Activated CD8-positive, alpha-beta memory T cell treated with anti-CD3 and anti-CD28 coated beads for 48 hours (primary cell): ENCODE measurements around the gene BCAS3.

ENCODE experiments used
- DNase-seq, 3 experiments: peaks; one replicate each; pipeline ENCODE4 v3.0.0-alpha.2; 2020; ENCODE audit warnings: low read depth in 2 of 3, low spot score in 2 of 3

The BCAS3 gene

DNA sequence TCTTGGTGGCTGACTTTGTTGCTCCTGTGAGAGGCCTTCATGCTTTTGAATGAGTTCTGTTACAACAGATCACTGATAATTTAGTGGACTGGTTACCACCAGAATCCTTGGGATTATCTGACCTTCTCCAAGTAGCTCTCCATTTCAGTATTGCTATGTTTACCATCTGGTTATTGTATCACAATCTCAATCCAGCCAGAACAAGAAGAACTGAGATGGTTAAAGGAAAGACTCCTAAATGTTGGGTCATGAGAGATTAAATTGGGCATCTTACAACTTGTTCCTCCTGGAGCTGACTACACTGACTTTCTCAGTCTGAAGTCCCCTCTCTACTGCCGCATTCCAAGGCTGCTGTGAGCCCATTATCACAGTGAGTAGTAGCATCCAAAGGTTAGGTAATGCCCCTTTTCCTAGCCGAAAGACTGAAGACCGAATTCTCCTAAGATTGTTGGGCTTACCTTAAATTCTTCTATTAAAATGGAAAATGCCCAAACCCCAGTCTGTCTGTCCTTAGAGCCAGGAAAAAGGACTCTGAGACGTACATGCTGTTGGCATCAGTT, 540.3 kb downstream of the BCAS3 start:
- DNase-seq = no peak

DNA sequence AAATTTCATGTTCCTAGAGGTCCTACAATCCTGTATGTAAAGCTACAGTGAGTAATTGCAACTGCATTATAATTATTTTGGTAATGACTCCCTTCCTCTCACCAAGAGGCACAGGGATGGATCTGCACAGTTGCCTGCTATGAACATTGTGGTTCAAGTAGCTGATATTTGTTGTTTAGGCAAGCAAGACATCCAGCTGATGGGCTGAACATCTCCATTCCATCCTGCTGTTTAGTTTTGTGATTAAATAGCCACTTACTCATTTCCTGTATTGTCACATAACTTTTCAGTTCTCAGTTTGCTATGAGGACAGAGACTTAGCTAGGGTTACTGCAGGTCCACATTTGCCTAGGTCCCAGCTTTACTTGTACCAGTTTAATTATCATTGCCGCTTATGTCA, 540.8 kb downstream of the BCAS3 start:
- DNase-seq = no peak

DNA sequence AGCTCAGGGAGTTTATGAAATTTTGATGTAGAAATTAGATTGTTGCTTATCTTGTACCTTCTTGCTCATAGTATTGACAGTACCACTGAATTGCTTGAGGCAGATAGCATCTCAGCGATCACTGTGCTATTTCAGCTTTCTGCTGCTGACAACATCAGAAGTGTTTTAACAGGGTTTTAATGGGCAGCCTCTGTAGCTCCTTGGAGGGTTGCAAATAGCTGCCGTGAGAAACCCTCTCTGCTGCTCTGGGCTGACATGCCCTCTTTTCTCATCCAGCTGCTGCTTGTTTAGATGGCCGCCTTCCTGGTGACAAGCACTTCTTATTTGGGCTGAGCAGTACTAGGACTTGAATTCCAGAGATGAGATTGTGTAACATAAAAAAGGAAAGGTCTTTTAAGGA, 541.8 kb downstream of the BCAS3 start:
- DNase-seq = no peak

DNA sequence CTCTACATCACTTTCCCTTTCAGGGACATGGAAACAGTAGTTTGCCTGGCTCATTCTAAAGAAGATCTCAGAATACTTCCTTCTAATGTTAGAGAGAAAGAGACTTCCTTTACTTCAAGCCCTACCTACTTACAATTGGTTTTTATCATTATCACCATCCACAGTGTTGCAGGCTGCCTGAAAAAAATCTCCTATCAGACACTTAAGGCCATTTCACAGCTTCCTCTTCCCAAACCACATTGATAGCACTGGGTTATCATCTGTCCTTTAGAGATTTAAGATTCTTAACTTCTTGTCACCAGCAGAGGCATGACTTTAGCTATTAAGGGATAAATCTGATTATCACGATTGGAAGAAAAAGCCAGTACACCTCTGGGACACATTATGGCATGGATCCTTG, 543.5 kb downstream of the BCAS3 start:
- DNase-seq = no peak

DNA sequence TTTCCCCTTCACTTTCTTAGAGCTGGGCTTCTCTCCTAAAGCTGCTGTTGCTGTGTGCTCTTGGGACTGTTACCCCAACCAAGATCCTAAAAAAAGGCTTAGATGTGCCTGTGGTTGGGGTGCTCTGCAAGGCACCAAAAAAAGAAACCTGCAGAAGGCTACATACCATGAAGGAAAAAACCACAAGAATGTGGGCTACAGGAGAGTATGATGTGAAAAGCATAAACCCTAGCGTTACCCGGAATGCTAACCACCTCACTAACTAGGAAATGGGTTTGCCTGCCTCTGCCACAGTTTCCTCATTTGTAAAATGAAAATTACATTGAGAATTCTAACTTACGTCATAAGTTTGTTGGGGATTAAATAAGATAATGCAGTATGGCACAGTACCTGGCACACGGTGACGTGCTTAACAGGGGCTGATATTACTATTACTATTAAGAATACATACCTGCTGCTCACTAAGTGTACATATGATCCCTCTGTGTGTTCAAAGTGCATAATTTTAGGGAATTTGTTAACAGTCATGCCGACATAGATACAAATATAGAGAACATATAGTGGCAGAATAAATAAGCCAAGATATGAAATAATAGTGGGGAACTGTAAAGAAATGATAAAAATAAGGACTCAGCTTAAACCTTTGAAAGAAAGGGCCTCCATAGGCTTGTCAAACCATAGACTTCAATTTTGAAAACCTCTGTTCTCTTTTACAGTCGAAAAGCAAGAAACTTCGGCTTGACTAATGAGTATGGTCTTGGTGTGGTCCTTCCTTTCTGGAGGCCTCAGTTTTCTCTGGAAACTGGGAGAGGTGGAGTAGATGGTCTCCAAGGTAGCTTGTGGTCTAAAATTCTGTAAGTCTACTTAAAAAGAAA, 544.2 kb downstream of the BCAS3 start:
- no peak for DNase-seq

DNA sequence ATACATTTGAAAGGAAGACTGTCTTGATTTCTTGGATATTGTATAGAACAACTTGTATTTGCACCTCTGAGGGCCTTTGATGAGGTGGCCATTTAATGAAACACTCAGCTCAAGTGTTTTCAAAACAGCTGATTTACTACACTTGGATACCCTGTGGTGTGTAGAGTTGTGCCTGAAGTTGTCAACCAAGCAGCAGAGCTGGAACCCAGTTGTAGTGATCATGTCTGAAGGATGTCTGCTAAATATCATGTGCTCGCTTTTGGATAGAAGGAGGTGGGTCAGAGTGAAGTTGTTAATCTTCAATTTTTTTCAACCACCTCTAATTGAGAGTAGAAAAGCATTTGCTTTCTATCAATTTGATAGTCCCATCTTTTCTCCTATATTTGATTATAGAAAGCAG, 546.1 kb downstream of the BCAS3 start:
- no peak for DNase-seq

- no peak for DNase-seq
Measured at GRCh38 chr17:61225178-61225882, 547.7 kb downstream of the BCAS3 start.

GRCh38 chr17:61227866-61228265, 550.2 kb downstream of the BCAS3 start:
- no peak for DNase-seq

DNA sequence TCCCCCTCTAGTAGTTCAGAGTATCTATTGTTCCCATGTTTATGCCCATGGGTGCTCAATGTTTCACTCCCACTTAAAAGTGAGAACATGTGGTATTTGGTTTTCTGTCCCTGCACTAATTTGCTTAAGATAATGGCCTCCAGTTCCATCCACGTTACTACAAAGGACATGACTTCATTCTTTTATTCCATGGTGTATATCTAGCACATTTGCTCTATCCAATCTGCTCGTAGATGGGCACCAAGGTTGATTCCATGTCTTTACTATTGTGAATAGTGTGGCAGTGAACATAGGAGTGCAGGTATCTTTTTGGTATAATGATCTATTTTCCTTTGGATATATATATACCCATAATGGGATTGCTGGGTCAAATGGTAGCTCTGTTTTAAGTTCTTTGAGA, 552.8 kb downstream of the BCAS3 start:
- no peak for DNase-seq

GRCh38 chr17:61230972-61231820, 553.5 kb downstream of the BCAS3 start:
- DNase-seq = no peak

DNA sequence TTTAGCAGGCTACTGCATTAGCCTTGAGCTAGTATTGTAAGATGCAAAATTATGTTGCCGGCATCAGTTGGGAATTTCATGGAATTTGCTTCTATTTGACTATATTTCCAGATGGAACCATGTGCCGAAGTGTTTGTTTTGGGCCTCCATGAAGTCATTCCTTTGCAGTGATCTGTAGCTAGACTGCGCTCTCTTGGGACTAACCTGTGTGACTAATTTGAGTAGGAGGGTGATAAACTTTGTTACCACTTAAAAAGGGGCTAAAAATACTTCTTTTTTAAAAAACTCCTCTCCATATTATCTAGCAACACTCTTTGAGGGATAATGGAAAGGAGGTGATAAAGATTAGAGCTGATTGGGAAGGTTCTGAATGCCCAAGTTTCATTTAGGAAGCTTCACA, 555.2 kb downstream of the BCAS3 start:
- no peak for DNase-seq

- no peak for DNase-seq
Measured at GRCh38 chr17:61233991-61234750, 556.5 kb downstream of the BCAS3 start.

DNA sequence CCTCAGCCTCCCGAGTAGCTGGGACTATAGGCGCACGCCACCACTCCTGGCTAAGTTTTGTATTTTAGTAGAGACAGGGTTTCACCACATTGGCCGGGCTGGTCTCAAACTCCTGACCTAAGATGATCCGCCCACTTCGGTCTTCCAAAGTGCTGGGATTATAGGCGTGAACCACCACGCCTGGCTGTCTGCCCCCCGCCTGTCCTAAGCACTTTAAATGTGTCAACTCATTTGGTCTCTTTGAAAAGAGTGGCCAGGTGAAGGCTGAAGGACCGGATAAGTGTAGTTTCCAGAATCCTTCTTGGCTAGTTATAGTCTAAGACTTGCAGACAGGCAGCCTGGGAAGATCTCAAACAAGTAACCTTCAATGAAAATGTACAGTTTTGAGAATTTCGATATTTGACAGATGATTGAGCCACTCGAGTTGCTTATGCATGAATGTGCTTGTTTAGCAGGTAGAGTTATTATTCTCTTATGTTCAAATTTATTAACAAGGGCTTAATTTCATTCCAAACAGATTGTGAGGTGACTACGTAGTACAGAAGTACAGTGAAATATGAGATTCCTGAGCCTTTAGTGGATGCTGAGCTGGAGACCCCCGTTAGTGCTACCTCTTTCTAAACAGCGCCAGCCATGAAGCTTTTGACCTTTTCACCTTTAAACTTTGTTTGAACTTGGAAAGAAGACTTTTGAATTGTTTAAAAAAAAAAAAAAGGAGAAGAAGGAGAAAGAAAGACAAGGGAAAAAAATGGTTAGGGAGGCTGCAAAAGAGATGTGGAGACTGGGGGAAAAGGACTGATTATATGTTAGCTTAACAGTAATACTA, 557.6 kb downstream of the BCAS3 start:
- DNase-seq = no peak

DNA sequence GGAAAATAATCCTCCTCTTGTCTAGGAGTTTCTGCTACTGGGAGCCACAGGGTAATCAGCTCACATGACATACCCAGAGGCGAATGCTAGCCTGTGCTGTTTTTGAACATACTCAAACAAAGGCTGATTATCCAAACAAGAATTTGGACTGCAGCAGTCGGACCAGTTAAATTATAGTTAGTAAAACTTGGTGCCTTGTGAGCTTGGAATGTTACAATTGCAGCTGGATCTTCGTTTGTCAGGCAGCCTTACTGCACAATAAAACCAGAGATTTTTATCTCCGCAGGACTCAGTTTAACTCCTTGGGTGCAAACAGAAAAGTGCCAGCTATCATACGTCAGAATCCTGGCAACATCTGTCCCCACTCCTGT, 558.2 kb downstream of the BCAS3 start:
- no peak for DNase-seq

GRCh38 chr17:61237275-61237674, 559.6 kb downstream of the BCAS3 start:
- DNase-seq = no peak

GRCh38 chr17:61238455-61238933, 560.8 kb downstream of the BCAS3 start:
- no peak for DNase-seq

- no peak for DNase-seq
Measured at GRCh38 chr17:61239327-61239726, 561.7 kb downstream of the BCAS3 start.

DNA sequence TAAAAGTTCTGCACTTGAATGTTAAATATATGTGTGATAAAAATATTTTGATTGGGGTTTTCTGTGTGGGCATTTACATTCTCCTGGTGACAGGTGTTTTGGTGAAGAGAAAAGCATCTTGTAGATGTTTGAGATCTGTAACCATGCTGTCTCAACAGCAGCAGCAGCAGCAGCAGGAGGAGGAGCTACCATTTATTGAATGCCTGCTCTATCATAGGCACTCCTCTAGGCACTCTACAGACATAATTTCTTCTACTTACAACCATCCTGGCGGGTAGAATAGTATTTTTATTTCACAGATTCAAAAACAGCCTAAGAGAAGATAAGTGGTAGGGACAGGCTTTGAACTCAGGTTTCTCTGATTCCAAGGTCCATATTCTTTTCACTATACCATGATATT, 562.3 kb downstream of the BCAS3 start:
- no peak for DNase-seq

- no peak for DNase-seq
Measured at GRCh38 chr17:61240851-61241468, 563.3 kb downstream of the BCAS3 start.
